ENCODE measurements around the gene ARHGEF25. TPM values are rescaled to one million over a fixed set of nuclear protein-coding genes. Genes with fewer than 3 reads are reported as not detected.

The ARHGEF25 gene
- total and polyA plus RNA-seq, 2 of the 13 experiments (the other 11 are each of a cell fraction or from before 2014, with no cell fraction given): 11.5 to 12.5 TPM

DNA sequence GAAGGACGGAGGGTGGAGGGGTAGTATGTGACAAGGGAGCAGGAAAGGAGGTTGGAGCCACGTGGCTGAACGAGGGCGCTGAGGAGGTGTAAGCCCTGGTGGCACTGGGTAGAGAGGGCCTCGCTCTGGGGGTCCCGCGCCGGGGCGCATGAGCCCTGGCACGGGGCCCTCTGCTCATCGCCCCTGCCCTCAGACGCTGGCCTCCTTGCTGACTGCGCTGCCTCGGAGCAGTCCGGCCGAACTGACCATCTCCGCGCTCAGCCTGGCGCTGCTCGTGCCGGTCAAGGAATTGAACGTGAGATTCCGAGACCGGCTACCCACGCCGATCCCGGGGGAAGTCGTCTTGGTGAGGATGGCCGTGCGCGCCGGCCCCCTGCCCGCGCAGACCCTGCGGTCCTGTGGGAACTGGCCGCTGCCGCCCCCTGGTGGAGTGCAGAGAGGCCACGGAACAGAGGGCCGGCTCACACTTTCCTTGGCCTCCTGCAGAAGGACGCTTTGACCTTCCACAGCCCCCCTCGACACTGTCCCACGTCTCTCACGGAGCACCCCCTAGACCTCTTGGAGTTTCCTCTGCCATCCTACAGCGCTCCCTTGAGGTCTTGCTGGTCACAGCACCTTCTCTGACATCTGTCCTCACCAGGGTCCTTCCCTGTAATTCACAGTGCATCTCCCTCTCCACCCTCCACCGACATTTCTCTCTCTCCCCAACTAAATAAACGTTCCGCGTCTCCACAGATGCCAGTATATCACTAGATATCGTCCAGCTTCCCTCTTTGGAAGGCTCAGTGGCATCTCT, 10.5 kb downstream of the ARHGEF25 start (continued):
- TF ChIP-seq ZBTB7A (CRISPR knock-in tag; IDR thresholded peaks at IDR 0.05) (peak; percentile 86), NR2F6 (IDR thresholded peaks at IDR 0.05) (no peak), NR2F6 (CRISPR knock-in tag; IDR thresholded peaks at IDR 0.05) (no peak), ELF1 (CRISPR knock-in tag; IDR thresholded peaks at IDR 0.05) (no peak), ZNF225 (CRISPR knock-in tag; IDR thresholded peaks at IDR 0.05) (0 out of 2 replicates have a peak, but pooled peaks have one; percentile 62), GMEB2 (CRISPR knock-in tag; IDR thresholded peaks at IDR 0.05; ENCODE audit: low read depth) (no peak), FLYWCH1 (CRISPR knock-in tag; IDR thresholded peaks at IDR 0.05) (no peak), FOXO4 (CRISPR knock-in tag; conservative IDR thresholded peaks at IDR 0.05) (no peak), ZSCAN20 (CRISPR knock-in tag; IDR thresholded peaks at IDR 0.05; ENCODE audit: borderline replicate concordance) (no peak), TMF1 (CRISPR knock-in tag; IDR thresholded peaks at IDR 0.05; ENCODE audit: low read depth) (no peak), KLF11 (CRISPR knock-in tag; IDR thresholded peaks at IDR 0.05) (no peak), NR2C2 (CRISPR knock-in tag; IDR thresholded peaks at IDR 0.05; ENCODE audit: borderline replicate concordance) (no peak), NR2F2 (IDR thresholded peaks at IDR 0.05; ENCODE audit: borderline replicate concordance, low read depth) (no peak), ADNP (CRISPR knock-in tag; IDR thresholded peaks at IDR 0.05) (no peak), ZNF543 (CRISPR knock-in tag; IDR thresholded peaks at IDR 0.05) (no peak), NR2F1 (CRISPR knock-in tag; IDR thresholded peaks at IDR 0.05) (no peak), ZKSCAN5 (CRISPR knock-in tag; IDR thresholded peaks at IDR 0.05) (no peak), CBX2 (IDR thresholded peaks at IDR 0.05; ENCODE audit: low read depth, low read length) (no peak), CBX2 (CRISPR knock-in tag; IDR thresholded peaks at IDR 0.05; ENCODE audit: low read depth) (0 out of 2 replicates have a peak, but pooled peaks have one; percentile 58), RXRB (CRISPR knock-in tag; IDR thresholded peaks at IDR 0.05; ENCODE audit: borderline replicate concordance) (no peak), SMAD1 (CRISPR knock-in tag; IDR thresholded peaks at IDR 0.05; ENCODE audit: borderline replicate concordance, low read depth) (no peak), SMARCC2 (IDR thresholded peaks at IDR 0.05) (no peak), GABPA (IDR thresholded peaks at IDR 0.05; ENCODE audit: low read depth, low read length) (no peak), GABPA (CRISPR knock-in tag; IDR thresholded peaks at IDR 0.05; ENCODE audit: low read depth) (no peak), ARNT (IDR thresholded peaks at IDR 0.05) (no peak), JUND (CRISPR knock-in tag; IDR thresholded peaks at IDR 0.05) (no peak)
- TF ChIP-seq, protein P1, sequence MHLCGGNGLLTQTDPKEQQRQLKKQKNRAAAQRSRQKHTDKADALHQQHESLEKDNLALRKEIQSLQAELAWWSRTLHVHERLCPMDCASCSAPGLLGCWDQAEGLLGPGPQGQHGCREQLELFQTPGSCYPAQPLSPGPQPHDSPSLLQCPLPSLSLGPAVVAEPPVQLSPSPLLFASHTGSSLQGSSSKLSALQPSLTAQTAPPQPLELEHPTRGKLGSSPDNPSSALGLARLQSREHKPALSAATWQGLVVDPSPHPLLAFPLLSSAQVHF (CRISPR knock-in tag; IDR thresholded peaks at IDR 0.05): no peak
- TF ChIP-seq, protein P2, sequence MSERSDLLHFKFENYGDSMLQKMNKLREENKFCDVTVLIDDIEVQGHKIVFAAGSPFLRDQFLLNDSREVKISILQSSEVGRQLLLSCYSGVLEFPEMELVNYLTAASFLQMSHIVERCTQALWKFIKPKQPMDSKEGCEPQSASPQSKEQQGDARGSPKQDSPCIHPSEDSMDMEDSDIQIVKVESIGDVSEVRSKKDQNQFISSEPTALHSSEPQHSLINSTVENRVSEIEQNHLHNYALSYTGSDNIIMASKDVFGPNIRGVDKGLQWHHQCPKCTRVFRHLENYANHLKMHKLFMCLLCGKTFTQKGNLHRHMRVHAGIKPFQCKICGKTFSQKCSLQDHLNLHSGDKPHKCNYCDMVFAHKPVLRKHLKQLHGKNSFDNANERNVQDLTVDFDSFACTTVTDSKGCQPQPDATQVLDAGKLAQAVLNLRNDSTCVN (CRISPR knock-in tag; IDR thresholded peaks at IDR 0.05; ENCODE audit: borderline replicate concordance): 0 out of 2 replicates have a peak, but pooled peaks have one; percentile 8
